GM18507 (cell line): ENCODE data around the gene PRTFDC1.
A peak's percentile ranks its signal among the peaks of the same experiment; 100 is the strongest.
"Not testable (repeated sequence)": the region's sequence is repeated elsewhere in the genome, so short reads cannot be mapped to it uniquely, and the experiment has no call there.

Experiments used
- DNase-seq: peaks from one replicate; pipeline ENCODE4 v3.0.0; 2011; ENCODE audit warnings: low read depth; ENCODE audit not compliant: insufficient read length; ENCODE audit errors: extremely low spot score
- FAIRE-seq: peaks from 2 replicates; lab custom pipeline; 2011; peaks lifted over from hg19 to GRCh38; lab: Jason Lieb, UNC

The PRTFDC1 gene

DNA sequence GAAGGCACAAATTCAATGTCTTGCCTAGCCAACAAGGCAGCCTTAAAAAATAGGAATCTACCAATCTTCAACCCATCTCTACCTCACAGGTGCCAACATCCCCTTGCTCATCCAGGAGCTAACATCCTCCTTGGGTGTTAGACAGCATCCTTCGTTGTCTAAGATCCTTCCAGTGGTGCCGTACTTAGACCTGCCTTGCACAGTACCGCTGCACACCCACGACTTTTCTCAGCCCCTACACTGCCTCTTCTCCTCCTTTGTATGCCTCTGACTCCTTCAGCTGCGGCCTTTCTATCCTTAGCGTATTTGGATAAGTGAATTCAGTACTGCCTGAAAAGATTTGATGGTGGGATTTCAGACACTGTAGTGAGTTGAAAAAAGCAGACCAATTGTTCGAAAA is 15.9 kb upstream of the PRTFDC1 start:
- DNase-seq: no peak
- FAIRE-seq: no peak

DNA sequence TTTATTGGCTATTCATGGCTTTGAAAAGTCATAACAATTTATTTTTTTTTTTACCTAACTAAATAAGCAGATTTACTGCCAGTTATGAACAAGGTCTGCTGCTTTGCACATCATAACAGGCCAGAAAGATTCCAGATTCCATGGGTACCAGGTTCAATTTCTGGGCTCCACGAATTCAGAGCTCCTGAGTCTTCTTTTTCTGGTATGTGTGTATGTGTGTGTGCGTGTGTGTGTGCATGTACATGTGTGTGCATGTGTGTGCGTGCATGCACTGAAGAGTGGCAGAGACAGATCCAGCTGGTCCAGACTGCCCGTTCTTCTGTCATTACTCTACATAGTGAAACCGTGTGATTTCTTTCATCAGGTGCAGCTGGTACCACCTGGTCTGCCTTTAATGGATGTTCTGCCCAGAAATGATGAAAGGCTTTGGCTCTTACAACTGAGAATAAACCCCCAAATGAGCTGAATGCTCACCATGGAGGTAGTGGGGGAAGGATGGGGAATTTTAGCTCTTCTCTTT is 14.6 kb upstream of the PRTFDC1 start:
- FAIRE-seq (no peak), DNase-seq (no peak)

DNA sequence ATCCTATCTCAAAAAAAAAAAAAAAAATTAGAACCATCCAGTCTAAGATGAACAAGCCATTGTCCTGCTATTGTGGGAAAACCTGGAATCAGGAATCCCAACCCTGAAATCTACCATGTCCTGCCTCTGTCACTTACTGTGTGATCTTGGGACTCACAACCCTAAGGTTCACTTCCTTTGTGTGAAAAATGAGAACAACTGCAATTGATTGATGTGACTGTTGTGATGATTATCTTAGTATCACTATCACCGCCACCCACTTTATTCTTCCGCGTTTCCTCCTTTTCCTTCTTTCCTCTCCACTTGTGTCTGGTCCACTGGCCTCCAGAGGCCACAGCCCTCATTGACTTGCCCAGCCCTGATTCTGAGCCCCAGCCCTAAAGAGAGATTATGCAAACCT is 12.6 kb upstream of the PRTFDC1 start:
- FAIRE-seq: no peak
- no peak for DNase-seq

DNA sequence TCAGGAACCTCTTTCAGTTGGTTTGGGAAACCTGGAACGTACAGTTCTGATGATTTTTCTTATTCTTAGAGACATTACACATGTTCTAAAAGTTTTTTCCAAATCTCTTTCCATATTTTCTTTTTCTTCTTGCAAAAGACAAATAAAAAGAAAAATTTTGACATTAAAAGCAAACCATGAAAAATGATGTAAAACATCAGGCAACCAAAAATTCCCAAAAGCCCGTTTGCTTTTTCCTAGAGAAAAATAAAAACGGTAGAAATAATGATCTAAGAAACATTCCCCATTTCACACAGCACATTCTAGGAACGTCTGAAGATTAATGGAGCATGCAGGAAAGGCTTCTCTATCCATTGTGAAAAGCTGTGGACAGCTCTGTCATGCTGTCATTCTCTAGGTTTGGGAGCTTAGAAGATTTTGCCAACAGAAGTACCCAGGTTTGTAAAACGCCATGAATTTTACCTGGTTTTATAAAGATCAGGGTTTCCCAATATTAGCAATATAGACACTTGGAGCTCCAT is 11.2 kb upstream of the PRTFDC1 start:
- DNase-seq (no peak), FAIRE-seq (no peak)

DNA sequence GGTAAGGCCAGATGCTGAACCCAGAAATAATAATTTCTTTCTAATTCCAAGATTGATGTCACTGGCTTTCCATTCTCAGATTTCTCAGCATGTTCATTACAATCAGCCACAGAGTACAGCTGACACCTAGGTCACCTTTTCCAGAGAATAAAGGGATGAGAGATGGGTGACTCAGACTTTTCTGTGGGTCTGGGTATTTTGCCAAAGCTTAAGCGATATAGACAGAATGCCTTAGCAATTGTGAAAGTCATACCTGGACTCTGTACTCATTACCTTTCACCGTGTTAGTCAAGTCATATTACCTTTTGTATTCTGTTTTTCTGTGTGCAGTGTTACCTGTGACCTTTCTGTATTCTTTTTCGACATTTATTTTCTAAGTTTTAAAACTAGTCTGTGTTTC is 10.6 kb upstream of the PRTFDC1 start:
- FAIRE-seq (no peak), DNase-seq (no peak)

DNA sequence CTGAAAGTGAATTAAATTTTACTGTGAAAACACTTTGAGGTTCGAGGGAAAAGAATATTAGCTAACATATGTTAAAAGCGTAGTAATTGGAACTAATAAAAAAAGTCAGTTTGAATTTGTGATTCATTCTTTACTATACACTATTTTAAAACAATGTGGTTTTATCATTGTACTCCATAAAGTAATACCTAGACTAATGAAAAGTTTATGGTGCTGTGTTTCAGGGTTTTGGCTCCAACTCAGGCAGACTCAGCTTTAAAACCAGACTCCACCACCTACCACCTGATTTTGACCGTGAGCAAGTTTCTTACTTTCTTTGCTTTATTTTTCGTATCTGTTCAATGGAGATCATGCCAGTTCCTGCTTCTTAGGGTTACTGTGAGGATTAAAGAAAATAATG is 9.2 kb upstream of the PRTFDC1 start:
- DNase-seq: no peak
- no peak for FAIRE-seq

DNA sequence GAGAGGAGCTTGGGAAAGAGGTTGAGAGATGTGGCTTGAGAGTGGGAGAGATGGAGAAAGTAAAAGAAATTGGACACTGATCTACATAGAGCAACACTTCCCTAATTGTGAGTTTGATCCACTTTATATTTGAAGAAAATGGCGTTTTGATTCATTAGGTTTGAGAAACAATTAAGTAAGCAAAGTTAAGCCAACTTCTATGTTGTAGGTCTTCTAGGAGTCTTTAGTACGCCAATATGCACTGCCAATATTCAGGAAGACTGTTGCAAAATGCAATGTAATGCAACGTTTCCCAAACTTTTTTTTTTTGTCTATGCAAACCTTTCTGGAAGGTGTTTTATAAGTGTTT is 7.0 kb upstream of the PRTFDC1 start:
- no peak for FAIRE-seq
- no peak for DNase-seq

DNA sequence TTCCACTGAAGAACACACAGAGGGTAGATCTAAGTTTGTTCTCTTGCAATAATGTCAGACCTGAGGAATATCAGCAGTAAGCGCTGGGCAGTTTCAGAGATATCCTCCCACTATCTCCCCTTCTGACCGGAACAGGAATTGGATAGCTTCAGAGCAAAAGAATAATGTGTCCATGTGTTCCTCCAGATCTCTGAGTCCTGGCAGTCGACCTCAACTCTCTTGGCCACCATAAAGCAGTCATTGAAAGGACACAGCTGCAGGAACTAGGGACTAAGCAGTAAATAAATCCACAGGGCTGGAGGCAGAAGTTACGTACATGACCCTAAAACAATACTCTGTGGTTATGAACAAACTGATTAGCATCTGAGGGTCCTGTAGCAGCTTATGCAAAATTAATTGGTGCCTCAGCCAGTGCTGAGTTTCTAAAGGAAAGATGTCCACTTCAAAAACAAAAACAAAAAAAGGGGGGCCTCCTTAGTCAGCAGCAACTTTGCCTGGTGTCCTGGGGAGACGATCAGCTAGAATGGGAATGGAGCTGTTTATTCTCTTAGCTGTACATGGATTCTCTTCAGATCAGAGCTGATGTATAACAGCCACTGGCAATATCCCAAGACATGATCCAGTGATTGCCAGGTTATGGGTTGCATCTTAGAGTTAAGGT is 6.4 kb upstream of the PRTFDC1 start:
- FAIRE-seq (no peak), DNase-seq (no peak)

DNA sequence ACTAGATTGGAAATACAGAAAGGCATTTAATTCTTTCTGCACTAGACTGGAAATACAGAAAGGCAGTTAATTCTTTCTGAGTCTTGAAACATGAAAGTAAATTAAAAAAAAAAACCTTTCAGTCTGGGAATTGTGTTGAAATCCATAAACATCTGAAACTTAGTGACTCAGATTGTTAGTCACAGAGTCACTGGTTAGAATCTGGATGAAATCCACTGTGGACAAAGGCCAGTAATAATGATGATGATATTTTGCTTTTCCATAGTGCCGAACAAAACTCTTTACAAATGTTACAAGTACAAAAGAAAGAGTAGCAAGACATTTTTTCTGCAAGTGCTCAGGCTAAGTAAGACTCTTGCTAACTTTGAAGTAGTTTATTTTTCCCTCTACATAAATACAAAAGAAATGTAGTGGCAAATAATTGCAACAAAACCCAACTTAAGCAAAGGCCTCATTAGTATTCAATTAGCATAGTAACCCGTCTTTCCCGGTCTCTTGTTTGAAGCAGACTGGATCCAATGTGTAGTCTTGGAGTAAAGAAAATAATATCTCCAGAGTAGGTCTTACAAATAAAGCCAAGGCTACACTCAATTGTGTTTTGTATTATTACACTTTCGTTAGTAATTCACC is 5.8 kb upstream of the PRTFDC1 start:
- FAIRE-seq (no peak), DNase-seq (no peak)

DNA sequence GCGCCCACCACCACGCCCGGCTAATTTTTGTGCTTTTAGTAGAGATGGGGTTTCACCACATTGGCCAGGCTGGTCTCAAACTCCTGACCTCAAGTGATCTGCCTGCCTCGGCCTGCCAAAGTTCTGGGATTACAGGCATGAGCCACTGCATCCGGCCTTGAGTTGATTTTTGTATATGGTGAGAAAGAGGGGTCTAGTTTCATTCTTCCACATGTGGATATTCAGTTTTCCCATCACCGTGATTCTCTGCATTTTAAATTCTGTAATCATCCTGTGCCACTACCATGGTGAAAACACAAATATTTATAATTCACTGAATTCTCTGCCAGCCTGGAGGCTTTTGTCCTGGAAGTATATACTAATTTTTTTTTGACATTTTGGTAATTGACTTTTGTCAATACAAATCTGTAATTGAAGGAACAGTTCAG is 5.2 kb upstream of the PRTFDC1 start:
- not testable (repeated sequence) for DNase-seq, FAIRE-seq

DNA sequence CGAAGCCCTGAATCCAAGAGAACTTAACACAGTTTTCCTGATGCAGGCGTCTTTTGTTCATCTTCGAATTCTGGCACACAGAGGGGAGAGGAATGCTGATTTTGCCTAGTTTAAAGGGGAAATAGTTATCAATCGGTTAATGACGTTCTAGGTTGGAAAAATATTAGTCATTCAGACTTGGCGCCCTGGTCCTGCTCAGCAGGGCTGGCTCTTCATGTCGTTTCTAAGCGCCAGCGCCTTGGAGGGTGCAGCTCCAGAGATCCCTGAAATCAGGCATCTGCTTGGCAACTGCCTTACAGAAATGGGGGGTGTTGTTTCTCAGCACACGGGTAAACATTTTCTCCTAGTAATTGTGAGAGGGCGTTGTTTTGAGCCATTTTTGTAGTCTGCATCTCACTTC is 1.3 kb upstream of the PRTFDC1 start:
- DNase-seq (no peak), FAIRE-seq (no peak)

DNA sequence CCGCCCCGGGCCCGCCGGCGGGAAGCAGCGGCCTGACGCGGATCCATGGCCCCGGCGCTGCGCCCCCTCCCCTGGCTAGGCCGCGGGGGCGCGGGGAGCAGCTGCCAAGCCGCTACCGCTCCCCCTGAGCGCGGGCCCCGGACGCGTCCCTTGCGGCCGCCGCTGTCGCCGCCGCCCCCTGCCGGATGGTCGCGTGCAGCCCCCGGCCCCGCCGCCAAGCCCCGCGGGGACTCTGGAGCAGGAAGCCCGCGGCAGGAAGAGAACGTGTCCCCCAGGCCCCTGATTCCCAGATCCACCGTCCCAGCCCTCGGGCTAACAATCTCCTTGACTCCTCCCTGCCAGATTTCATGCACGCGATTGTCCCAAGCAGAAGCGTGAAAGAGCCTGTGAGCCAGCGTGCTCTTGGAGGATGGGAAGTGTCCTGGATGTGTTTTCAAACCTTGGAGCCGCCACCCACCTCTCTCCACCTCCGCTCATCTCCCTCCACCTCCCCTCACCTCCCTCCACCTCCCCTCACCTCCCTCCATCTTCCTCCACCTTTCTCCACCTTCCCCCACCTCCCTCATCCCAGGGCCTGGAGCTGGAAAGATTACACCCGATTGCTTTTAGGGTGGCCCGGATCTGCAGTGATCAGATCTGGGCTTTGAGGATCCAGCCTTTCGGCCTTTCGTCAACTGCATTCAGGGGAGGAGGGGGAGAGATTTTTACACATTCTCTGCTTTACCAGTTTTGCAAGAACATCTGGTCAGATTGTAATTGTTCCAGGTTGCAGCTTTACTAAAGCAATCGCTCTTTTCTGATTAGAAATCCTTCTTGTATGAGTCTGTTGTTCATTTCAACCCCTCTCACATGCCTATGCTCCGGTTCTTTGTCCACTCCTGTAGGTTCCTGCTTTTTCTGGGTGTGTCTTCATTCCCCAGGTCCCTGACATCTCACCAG is 570 bp upstream of the PRTFDC1 start:
- DNase-seq: peak; percentile 18
- FAIRE-seq: no peak

DNA sequence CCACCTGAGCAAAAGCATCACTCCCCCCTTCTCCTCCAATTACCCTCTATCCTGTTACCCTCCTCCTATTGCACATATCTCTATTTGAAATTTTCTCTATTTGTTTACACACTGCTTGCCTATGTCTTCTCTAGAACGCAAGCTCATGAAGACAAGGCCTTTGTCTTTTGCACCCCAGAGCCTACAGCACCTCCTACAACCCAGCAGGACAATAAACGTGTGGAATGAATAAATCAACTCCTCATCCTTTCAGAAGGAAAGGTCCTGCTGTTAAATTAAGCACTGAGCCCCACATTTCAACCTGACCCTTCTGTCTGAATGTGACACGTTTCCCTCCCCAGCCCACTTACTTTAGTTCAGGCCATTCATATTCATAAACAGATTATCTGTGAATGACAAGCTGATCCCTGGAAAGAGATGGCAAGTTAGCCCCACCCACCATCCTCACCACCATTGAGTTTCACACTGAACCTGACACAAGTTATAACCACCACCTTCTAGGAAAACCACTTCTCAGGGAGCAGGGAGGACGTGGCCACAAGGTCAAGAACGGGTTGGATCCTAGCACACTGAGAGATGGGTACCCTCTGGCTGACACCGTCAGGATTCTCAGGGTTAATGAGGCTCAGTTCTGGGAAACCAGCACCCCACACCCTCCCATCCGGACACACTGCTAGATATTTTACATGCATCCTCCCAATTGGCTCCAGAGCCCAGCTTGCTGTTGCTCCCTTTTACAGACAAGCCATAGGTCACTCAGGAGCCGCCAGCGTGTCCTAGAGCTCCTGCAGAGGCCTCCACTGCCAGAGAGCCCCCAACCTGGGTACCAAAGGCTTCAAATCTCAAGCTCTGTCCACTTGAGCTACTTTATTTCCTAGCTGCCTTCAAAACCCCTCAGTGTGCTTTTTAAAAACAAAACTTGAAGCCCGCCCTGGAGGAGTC is 934 bp downstream of the PRTFDC1 start:
- FAIRE-seq (no peak), DNase-seq (no peak)

DNA sequence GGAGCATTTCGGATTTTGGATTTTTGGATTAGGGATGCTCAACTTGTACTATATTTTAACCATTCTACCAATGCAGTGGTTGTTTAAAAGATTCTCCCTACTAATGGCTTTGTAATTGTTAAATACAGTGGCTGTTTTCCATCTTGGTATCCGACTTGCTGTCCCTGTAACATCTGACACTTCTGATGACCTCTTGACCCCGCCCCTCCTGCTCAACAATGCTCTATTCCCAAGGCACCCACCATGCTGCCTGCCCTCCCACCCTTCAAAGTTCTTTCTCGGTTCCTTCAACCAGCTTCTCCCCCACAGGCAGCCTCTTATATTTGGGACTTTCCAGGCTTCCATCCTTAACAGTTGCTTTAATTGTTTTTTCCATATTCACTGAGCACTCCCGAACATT is 2.0 kb downstream of the PRTFDC1 start:
- FAIRE-seq (no peak), DNase-seq (no peak)

DNA sequence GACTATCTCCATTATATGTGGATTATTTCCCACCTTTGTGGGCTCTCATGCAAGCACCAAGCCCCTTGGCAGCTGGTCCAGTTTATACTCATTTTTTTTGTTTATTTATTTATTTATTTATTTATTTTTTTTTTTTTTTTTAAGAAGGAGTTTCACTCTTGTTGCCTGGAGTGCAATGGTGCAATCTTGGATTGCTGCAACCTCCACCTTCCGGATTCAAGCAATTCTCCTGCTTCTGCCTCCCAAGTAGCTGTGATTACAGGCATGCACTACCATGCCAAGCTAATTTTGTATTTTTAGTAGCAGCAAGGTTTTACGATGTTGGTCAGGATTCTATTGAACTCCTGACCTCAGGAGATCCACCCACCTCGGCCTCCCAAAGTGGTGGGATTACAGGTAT is 2.8 kb downstream of the PRTFDC1 start:
- FAIRE-seq (no peak), DNase-seq (no peak)

DNA sequence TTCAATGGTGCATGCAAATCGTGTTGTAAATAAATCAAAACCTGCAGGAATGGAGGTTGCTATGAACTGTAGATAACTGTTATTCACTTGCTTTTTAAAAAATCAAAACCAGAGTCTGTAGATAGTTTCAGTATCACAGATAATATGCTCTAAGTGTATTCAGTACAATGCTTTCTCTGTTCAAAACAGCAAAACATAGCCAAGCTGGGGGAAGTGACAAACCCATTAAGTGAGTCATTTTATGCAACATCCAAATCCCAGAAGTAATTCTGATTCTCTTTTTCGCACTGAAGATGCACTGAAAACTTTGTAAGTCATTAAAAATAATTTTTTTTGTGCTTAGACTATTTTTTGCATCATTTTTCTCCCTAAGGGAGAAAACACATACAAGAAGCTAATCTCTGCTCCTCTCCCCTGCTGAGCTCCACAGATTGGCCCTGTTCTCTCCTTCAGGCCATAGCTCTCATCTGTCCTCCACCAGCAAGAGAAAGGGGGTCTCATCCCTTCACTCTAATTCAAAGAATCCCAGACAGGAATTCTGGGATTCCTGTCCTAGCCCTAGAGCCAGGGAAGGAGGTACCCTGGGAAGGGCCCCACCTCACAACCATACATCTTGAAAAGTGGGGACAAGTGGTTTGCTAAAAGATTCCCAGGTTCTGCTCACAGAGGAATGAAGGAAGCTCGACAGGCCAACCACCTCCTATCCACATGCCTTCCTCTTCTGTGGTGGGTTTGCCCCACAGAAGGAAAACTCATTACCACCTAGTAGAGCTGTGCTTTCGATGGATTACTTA is 4.9 kb downstream of the PRTFDC1 start:
- FAIRE-seq (no peak), DNase-seq (no peak)

DNA sequence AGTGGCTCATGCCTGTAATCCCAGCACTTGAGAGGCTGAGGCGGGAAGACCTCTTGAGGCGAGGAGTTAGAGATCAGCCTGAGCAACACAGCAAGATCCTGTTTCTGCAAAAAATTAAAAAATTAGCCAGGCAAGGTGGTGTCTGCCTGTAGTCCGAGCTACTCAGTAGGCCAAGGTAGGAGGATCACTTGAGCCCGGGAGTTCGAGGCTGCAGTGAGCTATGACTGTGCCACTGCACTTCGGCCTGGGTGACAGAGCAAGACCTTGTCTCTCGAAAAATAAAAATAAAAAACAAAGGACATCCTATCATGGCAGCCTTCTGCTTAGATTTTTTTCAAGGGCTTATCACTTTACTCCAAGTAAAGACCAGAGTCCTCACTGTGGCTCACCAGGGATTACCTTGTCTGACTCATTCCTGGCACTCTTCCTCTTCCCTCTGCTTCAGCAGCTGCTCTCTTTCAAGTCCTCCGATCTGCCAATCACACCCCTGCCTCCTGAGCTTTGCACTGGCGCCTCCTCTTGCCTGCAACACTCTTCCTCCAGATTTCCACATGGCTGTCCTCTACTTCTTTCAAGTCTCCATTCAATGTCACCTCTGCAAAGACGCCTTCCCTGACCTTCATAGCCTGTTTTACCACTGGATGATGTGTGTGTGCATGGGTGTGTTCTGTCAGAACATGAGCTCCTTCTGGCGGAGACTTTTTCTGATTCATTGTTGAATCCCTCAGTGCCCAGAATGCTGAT is 7.7 kb downstream of the PRTFDC1 start:
- FAIRE-seq (no peak), DNase-seq (no peak)

DNA sequence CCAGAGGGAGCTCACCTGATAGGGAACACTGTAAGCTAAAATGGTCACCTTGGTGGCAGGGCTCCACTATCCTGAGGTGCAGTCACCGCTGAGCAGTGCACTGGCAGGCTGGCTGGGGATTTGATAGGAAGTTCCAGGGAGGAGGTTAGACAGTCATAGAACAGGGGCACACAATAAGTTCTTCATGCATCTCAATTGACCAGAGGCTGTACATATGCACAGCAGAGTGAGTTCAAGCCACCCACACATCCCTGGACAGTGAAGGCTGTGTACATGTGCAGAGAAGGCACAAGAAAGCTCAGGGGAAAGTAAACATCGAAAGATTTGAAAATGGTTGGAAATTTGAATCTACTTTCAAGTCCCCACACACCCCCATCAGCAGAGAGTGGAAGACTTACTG is 13.9 kb downstream of the PRTFDC1 start:
- DNase-seq (no peak), FAIRE-seq (no peak)
